HEK293T (cell line): ENCODE measurements around the gene CHD5.

ENCODE experiments used
- BHLHE40 ChIP-seq: fragments of 450-650 bp; IDR thresholded peaks from 2 replicates; pipeline ENCODE4 v1.6.1; 2016; ENCODE audit warnings: mild to moderate bottlenecking, moderate library complexity, borderline replicate concordance
- CTBP1 ChIP-seq: fragments of 450-650 bp; IDR thresholded peaks from 2 replicates; pipeline ENCODE4 v1.6.1; 2016; ENCODE audit warnings: borderline replicate concordance
- ELF4 ChIP-seq: fragments of 450-650 bp; IDR thresholded peaks from 2 replicates; pipeline ENCODE4 v1.6.1; 2017; ENCODE audit warnings: antibody characterized with exemption
- FOXK2 ChIP-seq: fragments of 450-650 bp; IDR thresholded peaks from 2 replicates; pipeline ENCODE4 v1.6.1; 2016; ENCODE audit warnings: mild to moderate bottlenecking
- FOXM1 ChIP-seq: fragments of 450-650 bp; IDR thresholded peaks from 2 replicates; pipeline ENCODE4 v1.6.1; 2017; ENCODE audit warnings: mild to moderate bottlenecking, borderline replicate concordance
- L3MBTL2 ChIP-seq: fragments of 450-650 bp; conservative IDR thresholded peaks from 2 replicates; pipeline ENCODE4 v1.6.1; 2016; ENCODE audit warnings: mild to moderate bottlenecking
- SP1 ChIP-seq: fragments of 450-650 bp; IDR thresholded peaks from 2 replicates; pipeline ENCODE4 v1.6.1; 2017
- SUZ12 ChIP-seq: fragments of 450-650 bp; IDR thresholded peaks from 2 replicates; pipeline ENCODE4 v1.6.1; 2016; ENCODE audit warnings: mild to moderate bottlenecking
- ZNF384 ChIP-seq: fragments of 450-650 bp; IDR thresholded peaks from 2 replicates; pipeline ENCODE4 v1.6.1; 2016

- no peak for TF ChIP-seq SP1
- no peak for TF ChIP-seq BHLHE40
- no peak for TF ChIP-seq SUZ12
- no peak for TF ChIP-seq ELF4
- TF ChIP-seq CTBP1: no peak
- TF ChIP-seq L3MBTL2: no peak
- TF ChIP-seq FOXK2: no peak
- no peak for TF ChIP-seq FOXM1
- no peak for TF ChIP-seq ZNF384
Measured at GRCh38 chr1:6057170-6057845, 122.8 kb downstream of the CHD5 start.
